Measurements from ENCODE around the gene TXNRD2.

GRCh38 chr22:19868333-19868732, 73.3 kb downstream of the TXNRD2 start:
- TF ChIP-seq, protein P1, sequence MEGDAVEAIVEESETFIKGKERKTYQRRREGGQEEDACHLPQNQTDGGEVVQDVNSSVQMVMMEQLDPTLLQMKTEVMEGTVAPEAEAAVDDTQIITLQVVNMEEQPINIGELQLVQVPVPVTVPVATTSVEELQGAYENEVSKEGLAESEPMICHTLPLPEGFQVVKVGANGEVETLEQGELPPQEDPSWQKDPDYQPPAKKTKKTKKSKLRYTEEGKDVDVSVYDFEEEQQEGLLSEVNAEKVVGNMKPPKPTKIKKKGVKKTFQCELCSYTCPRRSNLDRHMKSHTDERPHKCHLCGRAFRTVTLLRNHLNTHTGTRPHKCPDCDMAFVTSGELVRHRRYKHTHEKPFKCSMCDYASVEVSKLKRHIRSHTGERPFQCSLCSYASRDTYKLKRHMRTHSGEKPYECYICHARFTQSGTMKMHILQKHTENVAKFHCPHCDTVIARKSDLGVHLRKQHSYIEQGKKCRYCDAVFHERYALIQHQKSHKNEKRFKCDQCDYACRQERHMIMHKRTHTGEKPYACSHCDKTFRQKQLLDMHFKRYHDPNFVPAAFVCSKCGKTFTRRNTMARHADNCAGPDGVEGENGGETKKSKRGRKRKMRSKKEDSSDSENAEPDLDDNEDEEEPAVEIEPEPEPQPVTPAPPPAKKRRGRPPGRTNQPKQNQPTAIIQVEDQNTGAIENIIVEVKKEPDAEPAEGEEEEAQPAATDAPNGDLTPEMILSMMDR (IDR thresholded peaks at IDR 0.05; ENCODE audit: low read length) = no peak
- no peak for TF ChIP-seq EZH2 (optimal IDR thresholded peaks at IDR 0.05; ENCODE audit: low read depth, low read length)

All from MM.1S (cell line).